Endometrium (tissue), 2 donors: Measurements from ENCODE around the gene RAD51B.

ENCODE experiments used
- FAIRE-seq: peaks from 2 replicates; lab custom pipeline; 2012; peaks lifted over from hg19 to GRCh38; lab: Jason Lieb, UNC
- donor health status: control.
- donor health status: control.

Gene RAD51B

DNA sequence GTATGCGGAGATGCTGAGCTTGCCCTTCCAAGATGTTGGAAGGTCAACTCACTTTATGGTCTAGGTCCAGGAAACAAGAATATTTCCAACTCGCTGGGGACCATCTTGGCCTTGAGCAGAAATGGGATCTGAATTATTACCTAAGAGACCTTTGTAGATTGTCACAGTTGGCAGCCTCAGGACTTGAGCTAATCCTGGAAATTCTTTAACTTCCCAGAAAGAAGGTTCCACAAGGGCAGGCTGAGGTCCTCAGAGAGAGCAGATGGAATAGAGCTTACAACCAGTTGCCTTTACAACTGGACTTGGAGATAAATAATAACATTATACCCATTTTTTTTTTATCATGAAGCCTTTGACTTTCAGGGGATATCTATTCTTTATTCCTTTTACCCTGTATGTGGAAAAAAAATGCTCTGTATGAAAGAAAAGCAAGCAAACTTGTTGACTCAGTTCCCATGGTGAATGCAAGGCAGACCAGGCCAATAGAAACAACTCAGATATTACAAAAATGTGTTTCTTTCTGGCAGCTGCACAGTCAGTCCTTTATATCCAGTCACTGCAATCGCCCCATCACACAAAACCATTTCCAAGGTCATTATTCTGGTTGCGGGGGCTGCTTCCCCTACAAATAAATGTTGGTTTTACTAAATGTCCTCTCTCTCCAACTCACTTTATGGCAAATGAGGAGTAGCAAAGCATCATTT is 571.9 kb downstream of the RAD51B start:
- no peak for FAIRE-seq

DNA sequence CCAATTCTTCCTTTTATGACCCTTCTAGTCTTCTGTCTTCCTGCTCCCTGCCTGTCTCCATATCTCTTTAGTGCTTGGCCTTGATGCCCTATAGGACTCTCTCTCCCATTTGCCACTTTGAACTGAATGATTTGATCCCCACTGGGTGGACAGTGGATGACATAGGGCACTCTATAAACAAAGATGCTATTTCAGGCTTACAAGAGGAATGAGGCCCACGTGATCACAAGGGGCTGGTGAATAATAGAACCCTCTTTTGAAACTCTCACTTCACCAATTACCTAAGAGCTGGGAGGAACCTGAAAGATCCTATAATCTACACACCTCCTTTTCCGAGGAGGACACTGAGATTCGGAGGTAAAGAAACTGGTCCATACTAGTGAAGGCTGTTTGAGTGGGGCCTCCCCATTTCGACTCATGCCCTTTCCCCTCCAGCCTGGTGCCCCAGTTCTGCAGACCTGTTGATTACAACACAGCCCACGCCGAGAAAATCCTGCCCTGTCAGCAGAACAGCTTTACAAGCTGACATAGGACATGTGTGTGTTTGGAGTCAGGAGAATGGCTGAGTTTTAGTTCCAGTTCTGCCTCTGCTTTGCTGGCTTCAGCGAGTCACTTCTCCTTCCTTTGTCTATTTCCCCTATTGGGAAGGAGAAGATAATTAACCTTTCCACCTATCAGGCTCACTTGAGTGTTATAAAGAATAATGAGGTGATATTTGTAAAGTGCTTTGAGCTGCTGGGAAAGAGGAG is 573.0 kb downstream of the RAD51B start:
- FAIRE-seq = no peak

DNA sequence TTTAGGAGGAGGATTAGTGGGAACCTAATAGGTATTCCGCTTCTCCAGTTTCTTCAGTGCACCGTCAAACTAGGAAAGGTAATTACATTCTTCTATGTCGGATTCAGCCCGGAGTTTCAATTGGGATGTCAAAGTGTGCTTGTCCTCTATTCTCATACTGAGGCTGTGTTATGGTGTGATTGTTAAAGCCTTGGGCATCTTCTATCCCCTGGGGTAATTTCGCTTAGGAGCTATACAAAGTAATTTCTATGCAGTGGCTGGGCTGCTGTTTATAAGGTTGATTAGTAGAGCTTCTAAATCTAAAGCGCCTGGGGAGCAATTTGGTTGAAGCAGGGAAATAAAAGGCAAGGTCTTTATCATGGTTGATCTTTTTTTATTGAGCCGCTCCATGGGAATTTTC is 573.7 kb downstream of the RAD51B start:
- FAIRE-seq = no peak

DNA sequence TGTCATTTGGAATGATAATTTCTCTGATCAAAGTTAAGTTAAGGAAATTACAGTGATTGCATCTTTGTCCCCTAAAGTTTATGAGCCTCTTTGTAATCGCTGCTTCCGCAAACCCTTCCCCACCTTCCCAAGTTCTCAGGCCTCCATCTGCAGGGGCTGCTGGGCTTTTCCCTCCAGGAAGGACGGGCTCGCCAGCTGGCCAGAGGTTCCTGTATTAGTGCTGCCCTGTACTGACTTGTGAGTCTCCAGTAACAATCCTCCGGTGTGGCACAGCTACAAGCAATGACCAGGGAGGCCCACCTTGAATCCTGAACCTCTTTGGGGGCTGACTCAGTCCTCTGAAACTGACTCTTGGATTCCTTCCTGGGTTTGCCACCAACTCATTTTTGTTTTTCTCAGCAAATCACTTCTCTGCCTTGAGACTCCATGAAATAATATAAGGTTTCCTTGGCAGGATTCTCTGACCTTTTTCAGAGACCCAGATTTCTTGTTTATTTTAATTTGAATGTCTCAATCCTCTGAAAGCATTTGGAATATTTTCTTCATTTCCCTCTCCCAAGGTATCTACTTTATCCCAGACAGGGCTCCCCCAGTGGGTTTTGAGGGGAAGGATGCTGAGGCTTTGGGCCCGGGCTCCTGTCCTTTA is 574.7 kb downstream of the RAD51B start:
- no peak for FAIRE-seq

DNA sequence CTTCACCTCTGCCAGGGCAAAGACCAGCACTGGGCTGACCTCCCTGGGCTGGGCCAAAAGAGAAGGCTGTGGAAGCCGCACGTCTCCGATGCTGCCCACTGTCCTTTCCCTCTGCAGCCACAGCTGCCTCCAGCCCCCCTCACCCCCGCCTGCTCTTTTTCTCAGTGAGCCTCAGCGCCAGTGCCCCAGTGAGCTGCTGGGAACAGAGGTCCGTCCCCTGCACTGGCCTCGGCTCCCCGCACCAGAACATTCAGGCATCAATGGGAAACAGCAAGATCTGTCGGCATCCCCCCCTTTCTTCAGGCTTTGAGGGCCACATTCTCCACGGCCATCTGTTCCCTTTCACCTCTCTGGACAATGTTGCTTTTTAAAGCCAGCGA is 575.2 kb downstream of the RAD51B start:
- no peak for FAIRE-seq

DNA sequence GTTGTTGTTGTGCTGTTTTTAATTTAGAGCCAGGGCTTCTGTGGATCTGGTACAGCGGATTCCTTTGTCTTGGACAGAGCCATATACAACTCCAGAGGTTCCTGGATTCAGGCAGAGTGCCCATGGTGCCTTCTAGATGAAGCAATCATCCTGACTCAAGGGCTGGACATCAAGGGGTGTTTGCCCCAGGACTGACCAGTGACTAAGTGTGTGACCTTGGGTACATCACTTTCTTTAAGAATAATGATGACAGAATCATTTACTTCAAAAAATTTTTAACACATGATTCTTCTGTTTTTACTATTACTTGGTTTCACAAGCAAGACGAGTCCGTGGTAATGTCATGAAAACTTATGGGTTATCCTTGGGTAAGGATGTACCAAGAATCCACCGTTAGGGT is 576.0 kb downstream of the RAD51B start:
- FAIRE-seq = no peak

DNA sequence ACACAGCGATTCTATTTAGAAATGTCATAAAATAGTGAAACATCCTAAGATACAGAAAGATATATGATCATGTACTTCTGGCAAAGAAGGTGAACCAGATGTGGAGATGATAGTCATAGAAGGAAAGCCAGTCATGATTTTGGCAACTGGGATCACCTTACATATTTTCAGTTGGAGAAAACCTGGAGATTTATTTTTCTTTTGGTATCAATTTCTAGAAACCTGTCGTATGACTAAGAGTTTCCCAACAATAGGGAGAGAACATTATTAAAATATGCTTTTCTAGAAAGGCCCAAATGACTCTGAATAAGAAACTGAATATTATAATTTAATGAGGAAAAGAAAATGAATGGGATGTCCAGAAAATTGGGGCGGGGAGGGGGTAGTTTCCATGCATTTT is 576.9 kb downstream of the RAD51B start:
- FAIRE-seq = no peak

DNA sequence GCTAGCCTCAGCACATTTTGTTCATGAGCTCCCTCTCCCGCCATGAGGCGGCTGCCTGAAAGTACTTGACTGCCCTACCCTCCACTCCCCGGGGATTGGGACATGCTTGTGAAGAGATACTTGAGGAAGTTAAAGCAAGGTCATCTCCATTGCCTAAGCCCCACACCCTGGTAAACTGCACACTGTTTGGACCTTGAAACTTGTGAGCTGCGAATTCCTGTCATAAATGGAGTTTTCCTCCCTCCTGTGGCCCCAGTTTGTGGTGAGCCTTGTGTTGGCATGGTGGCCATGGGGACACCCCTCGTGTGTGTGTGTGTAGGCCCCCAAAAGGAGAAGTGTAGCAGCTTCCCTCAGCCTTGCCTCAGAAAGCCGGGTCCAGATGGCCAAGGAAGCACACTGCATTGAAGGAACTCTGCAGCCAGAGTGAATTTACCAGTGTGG is 577.8 kb downstream of the RAD51B start:
- FAIRE-seq = no peak

DNA sequence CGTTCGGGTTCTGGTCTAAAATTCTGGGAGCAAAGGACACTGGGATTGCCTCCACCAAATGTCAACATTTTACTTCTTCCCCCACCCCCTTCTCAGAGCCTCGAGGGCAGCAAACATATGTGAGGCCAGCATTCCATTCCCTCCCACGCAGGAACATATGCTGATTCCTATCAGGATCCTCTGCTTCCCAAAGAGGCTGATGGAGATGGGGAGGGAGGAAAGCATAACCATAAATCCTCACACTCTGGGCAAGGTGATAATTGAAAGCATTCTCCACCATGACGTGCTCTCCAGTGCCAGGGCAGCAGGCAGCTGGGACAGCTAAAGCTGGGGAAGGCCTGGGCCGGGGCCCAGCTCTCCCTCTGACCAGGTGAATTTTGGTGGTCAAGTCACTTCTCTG is 578.2 kb downstream of the RAD51B start:
- FAIRE-seq = no peak

DNA sequence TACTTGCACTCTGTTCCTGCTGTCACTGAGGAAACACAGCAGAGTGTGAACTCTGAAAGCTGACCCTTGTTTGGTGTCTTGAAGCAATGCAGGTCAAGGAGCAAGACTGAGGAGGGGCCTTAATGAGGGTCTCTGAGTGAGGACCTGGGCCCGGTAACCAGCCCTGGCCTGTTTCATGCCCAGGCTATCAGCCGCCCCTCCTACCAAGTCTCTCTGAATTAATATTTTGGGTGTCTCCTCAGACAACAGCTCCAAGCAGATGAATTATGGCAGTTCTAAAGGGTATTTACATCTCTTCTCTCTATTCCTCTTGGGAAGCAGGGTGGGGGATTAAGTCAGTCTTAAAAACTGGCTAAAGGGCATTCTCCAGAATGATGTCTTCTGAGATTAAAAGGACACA is 578.8 kb downstream of the RAD51B start:
- no peak for FAIRE-seq

DNA sequence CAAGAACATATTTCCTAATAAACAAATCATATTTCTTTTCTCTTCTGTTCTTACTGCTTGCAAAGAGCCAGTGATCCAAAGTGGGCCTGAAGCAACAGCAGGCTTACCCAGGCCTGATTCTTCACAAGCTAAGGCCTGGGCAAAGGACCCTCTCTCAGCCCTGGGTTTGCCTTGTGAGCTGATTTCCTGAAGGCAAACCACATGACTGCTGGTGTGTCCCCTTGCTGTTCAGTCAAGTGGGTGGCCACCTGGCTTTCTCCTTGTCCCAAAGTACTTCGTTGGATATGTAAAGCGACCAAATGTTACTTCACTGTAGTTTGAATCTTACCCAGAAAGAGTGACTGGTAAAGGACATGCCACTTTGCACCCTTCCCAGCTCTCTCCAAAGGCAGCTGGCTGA is 580.4 kb downstream of the RAD51B start:
- FAIRE-seq = no peak

DNA sequence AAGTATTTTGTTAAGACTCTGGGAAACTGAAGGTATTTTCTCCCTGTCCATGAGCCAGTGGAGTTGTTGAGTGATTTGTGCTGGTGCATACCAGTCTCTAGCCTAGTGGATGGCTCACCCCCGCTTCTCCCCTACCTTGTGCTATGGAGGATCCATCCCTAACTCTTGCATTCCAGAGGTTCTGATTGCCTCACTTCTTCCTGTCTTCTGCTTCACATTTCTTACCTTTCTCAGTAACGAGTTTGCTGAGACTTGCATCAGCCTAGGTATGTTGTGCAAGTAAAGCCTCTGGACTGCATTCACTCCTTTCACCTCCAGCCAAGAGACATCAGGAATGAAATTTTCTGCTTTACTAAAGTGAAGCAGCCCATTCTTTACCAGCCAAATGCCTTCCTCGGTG is 581.7 kb downstream of the RAD51B start:
- no peak for FAIRE-seq

DNA sequence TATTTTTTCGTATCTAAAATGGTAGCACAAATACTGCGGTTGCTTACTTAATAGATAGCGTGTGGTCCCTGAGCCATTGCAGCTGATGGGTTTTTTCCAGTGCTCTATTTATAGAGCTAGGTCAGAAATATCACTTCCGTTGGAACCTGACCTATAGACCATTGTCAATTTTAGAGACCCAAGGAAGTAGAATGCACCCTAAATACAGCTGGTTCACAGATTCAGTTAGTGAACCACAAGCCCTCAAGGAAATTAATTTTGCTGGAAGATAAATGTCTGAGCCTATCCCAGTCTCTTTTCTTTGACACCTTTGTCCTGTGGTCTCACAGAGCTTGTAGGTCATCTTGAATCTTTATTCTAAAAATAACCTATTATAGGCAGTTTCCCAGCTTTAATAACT is 582.3 kb downstream of the RAD51B start:
- FAIRE-seq = no peak

DNA sequence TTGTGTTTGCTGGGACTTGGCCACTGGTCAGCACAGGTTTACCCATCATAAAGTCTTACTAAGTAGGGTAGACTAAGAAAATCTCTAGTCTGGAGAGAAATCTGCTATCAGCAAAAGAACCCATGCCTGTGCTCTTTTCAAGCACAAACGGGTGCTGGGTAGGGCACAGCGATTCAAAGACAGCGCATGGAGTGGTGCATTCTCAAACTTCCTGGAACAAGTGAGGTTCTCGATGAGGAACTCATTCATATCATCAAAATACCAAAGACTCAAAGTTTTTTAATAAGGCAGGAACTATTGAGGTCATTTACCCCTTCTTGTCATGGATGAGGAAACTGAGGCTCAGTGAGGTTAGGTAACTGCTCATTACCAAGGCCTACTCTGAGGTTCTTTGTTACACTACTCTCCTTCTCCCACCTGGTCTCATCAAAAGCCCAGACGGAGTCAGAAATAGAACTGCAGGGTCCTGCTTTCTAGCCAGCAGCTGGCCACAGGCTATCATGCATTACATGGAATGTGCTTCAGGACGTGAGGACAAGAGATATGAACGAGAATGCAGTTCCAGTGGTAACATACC is 583.0 kb downstream of the RAD51B start:
- no peak for FAIRE-seq

DNA sequence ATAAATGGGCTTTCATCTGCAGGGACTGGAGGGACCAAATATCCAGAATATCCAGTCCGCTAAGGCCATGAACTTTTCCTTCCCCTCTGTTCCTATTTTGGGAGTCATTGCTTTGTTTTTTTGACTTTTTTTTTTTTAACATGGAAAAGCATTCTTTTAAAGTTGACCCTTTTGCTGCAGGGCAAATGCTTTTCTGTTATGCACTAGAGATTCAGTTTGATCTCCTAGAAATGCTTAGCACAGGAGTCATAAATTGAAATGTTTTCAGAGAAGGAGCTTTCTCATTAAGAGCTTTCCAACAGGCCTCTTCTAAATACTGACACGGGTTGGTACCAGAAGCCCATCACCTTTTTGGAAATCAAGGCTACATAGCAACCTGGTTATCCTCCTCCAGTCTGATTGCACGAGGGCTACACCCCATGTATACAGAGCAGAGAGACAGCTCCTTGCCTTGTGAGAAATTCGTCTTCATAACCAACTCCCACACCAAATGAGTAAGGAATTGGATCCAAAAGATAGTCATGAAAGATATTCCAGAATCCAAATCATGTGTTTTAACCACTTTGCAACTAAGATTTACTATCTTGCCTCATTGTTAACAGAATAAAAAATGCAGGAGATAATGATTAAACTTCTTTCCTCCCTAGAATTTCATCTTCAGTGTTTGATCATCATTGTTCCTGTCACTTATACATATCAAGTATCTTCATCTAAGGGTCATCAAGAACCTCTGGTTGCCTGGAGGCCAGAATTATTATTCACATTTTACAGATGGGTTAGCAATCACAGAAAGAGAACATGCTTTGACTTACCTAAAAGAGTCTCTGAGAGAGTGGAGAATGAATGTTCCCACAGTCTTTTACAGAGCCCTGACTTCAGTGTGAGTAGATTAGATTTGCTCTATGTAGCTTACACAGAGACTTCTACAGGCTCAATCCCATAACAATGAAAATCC is 583.9 kb downstream of the RAD51B start:
- peak; percentile 95 for FAIRE-seq

DNA sequence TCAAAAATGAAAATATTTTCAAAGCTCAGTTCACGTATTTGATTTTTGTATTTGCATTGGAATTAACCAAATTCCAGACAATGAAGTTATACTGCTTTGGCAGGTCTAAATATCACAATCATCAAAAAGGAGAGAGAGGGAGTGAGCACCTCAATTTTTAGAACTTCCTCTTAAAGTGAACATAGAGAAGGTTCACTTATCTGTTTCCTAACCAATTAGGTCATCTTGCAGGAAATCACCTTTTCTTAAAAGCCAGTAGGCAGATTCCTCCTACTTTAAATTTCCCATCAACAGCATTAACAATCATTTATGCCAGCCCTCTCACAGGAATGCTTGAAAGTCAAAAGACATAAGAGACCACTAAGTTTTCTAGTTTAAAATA is 584.6 kb downstream of the RAD51B start:
- no peak for FAIRE-seq

DNA sequence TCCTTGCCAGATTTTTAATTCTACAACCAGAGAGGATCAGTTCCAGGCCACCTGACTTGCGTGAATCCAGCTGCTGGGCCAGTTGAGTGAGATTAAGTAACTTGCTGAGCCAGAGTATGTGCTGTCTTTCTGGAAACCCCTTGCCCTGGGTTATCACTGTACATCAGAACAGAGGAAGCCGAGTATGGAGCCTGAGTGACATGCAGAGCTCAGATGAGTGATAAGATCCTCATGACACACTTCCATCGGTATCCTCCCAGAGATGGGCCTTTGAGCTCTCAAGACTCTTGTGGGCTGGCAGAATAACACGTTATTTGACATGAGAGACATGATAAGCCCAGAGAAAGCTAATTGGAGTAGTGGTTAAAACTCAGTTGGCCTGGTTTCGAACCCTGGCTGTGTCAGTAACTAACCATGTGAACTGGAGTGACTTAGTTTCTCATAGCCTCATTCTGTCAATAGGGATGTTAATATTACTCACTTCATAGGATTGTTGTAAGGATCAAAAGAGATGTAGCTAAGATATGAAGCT is 585.1 kb downstream of the RAD51B start:
- no peak for FAIRE-seq

DNA sequence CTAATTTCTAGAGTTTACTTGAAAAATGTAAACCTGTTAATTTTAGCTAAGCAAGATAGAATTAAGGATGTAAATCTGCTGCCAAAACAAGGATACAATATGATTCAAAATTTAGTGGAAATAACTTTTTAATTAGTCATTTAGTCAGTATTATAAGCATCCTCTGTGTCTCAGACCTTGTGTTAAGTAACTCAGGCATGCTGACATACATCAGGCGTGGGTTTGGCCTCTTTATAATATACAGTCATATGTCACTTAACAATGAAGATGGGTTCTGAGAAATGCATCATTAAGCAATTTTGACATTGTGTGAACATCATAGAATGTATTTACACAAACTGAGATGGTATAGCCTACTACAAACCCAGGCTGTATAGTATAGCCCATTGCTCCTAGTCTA is 586.4 kb downstream of the RAD51B start:
- no peak for FAIRE-seq

DNA sequence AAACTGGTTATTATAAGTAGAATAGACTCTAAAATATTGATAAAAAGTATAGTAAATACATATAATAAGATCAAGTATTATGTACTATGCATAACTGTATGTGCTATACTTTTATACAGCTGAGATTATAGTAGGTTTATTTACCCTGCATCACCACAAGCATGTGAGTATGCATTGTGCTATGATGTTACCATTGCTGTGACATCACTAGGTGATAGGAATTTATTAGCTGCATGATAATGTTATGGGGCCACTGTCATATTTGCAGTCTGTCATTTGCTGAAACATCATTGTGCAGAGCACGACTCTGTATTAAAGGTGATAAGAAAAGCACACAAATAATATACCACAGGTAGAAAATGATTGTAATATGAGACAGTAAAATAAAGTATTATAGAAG is 587.7 kb downstream of the RAD51B start:
- no peak for FAIRE-seq

DNA sequence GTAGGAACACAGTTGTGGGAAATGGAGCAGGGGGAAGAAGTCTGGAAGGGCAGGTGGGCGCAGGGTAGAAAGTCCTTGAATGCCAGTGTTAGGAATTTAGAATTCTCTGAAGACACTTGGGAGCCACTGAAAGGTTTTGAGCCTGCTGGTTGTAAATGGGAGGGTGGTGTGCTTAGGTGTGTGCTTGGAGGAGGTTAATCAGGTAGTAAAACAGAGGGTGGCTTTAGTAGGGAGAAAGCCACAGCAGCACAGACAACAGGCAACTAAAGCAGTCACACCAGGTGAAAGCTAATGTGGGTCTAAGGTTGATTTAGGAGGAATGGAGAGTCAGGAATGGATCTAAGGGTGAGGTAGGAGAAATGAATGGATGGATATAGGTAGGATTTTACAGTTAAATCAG is 588.2 kb downstream of the RAD51B start:
- FAIRE-seq = no peak

DNA sequence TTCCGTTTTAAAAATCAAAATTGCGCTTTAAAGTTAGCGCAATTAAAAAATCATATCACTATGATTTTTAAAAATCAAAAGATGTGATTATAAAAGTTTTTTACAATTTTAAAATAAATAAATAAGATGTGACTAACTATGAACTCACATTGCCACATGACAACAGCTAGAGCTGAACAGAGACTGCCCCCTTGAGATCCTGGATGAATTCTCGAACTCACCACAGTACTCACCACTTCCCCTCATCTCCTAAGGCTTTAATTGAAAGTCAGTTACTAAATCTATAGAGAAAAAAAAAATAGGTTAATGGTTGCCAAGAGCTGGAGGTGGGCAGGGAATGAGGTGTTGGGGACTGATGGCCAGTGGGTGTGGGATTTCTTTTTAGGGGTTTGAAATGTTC is 589.1 kb downstream of the RAD51B start:
- peak; percentile 31 for FAIRE-seq

DNA sequence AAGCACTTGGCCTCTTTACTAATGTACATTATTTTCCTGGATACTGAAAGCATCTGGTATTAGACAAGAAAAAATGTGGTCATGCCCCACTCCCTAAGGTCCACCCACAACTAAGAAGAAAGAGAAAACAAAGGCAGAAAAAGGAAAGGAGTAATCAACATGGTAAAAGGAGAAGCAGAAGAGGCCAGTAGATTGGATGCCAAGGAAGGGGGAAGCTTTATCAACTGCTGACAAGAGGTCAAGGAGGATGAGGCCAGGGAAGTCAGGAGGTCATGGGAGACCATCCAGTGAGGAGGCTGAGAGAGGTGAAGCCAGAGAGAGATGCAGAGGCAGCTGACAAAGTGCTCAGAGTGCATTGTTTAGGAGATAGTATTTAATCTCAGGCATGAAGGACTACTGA is 589.8 kb downstream of the RAD51B start:
- FAIRE-seq = no peak
